Ascending aorta (tissue), 2 donors: ENCODE data around the gene TRIM69. TPM values are rescaled to one million over a fixed set of nuclear protein-coding genes. Genes with fewer than 3 reads are reported as not detected.
"Not testable (repeated sequence)": the region's sequence is repeated elsewhere in the genome, so short reads cannot be mapped to it uniquely, and the experiment has no call there.

Experiments used
- DNase-seq, 2 donors: peaks; one replicate each; pipeline ENCODE4 v3.0.0-alpha.2; 2019; ENCODE audit warnings: low spot score in 2 of 2
- H3K27ac ChIP-seq, 2 donors: fragments of 200-600 bp; sonication (generic); one replicate each; pipeline ENCODE4 v1.5.1; 2016 to 2017; ENCODE audit warnings: mild to moderate bottlenecking in 1 of 2
- H3K27me3 ChIP-seq: fragments of 200-600 bp; sonication (generic); one replicate; pipeline ENCODE4 v1.5.1; 2017
- H3K36me3 ChIP-seq, 2 donors: fragments of 200-600 bp; sonication (generic); one replicate each; pipeline ENCODE4 v1.5.1; 2016
- H3K4me1 ChIP-seq, 2 donors: fragments of 200-600 bp; sonication (generic); one replicate each; pipeline ENCODE4 v1.5.1; 2016 to 2017; ENCODE audit warnings: mild to moderate bottlenecking in 1 of 2
- H3K4me3 ChIP-seq, 2 donors: fragments of 200-600 bp; sonication (generic); one replicate each; pipeline ENCODE4 v1.5.1; 2016 to 2017; ENCODE audit warnings: mild to moderate bottlenecking in 1 of 2
- H3K9me3 ChIP-seq, 2 donors: fragments of 200-600 bp; sonication (generic); one replicate each; pipeline ENCODE4 v1.5.1; 2016
- CTCF ChIP-seq, 3 experiments: fragments of 200-600 bp in 2 of 3; fragments of 450-650 bp in 1 of 3; sonication (generic) in 2 of 3; IDR thresholded peaks; one replicate each; pipeline ENCODE4 v1.5.1; 2016 to 2019; ENCODE audit warnings: antibody characterized with exemption in 3 of 3, mild to moderate bottlenecking in 1 of 3, moderate library complexity in 1 of 3
- intact Hi-C: fragments of 100-400 bp; cut with DNase I; formaldehyde crosslinking; loops from one replicate; pipeline ENCODE4 v1.15.1; 2023
- total RNA-seq: library from RNA; depleted of rRNA; stranded (reverse); fragments of >200 nt; gene quantifications from one replicate; pipeline ENCODE4 v1.1.0, GENCODE V29; 2016

Gene TRIM69
- total RNA-seq, result 40.3 TPM

GRCh38 chr15:44736181-44736765 lies at the start of gene TRIM69:
TSS of gene TRIM69 (plus strand) at chr15:44736528. CDS start at chr15:44736705, 177 bp downstream.
- intact Hi-C loops, result no loop called here
- Histone ChIP-seq H3K36me3 (peaks cover 0 to 6% of the 10 kb centered on the region in 2 donors), H3K4me1 (peaks cover 0 to 7% of the 10 kb centered on the region in 2 donors), H3K27ac (peak within 1 kb of the TSS; percentile 66), H3K9me3 (no peaks in the 10 kb centered on the region), H3K27me3 (no peaks in the 10 kb centered on the region), H3K4me3 (no peak within 1 kb of the TSS)
- DNase-seq, result no peak
- TF ChIP-seq CTCF (IDR thresholded peaks at IDR 0.05), result no peak

- H3K27ac ChIP-seq, H3K4me3 ChIP-seq, H3K4me1 ChIP-seq, intact Hi-C loops, H3K9me3 ChIP-seq, DNase-seq, H3K27me3 ChIP-seq, H3K36me3 ChIP-seq: not testable (repeated sequence)
Measured at GRCh38 chr15:44689318-44689717, 47.0 kb upstream of the TRIM69 start.

- H3K27me3 ChIP-seq, H3K4me1 ChIP-seq, H3K36me3 ChIP-seq, H3K27ac ChIP-seq, DNase-seq, intact Hi-C loops, H3K4me3 ChIP-seq, H3K9me3 ChIP-seq: not testable (repeated sequence)
Measured at GRCh38 chr15:44690245-44690644, 46.1 kb upstream of the TRIM69 start.

- Histone ChIP-seq H3K27me3 (no peaks in the 10 kb centered on the region), H3K27ac (no peak overlapping the region), H3K4me1 (no peaks in the 10 kb centered on the region), H3K4me3 (no peak overlapping the region), H3K9me3 (no peaks in the 10 kb centered on the region), H3K36me3 (no peaks in the 10 kb centered on the region)
- TF ChIP-seq CTCF (IDR thresholded peaks at IDR 0.05), result no peak
- intact Hi-C loops, result no loop called here
- DNase-seq, result no peak
Measured at GRCh38 chr15:44692659-44693058, 43.7 kb upstream of the TRIM69 start.

GRCh38 chr15:44694416-44694815 lies 41.9 kb upstream of the TRIM69 start:
- no peak for DNase-seq
- no peak for TF ChIP-seq CTCF (IDR thresholded peaks at IDR 0.05)
- H3K36me3 ChIP-seq, result no peaks in the 10 kb centered on the region
- no peak overlapping the region for H3K27ac ChIP-seq
- intact Hi-C loops, result no loop called here
- no peaks in the 10 kb centered on the region for H3K27me3 ChIP-seq
- H3K4me3 ChIP-seq, result no peak overlapping the region
- no peaks in the 10 kb centered on the region for H3K4me1 ChIP-seq
- no peaks in the 10 kb centered on the region for H3K9me3 ChIP-seq

- Histone ChIP-seq H3K36me3 (no peaks in the 10 kb centered on the region), H3K27ac (no peak overlapping the region), H3K4me1 (no peaks in the 10 kb centered on the region), H3K27me3 (no peaks in the 10 kb centered on the region), H3K9me3 (peaks cover 0 to 3% of the 10 kb centered on the region in 2 donors), H3K4me3 (no peak overlapping the region)
- no peak for TF ChIP-seq CTCF (IDR thresholded peaks at IDR 0.05)
- no peak for DNase-seq
- intact Hi-C loops, result no loop called here
Measured at GRCh38 chr15:44695294-44695693, 41.0 kb upstream of the TRIM69 start.

- no peak for DNase-seq
- Histone ChIP-seq H3K4me3 (no peak overlapping the region), H3K9me3 (peaks cover 0 to 5% of the 10 kb centered on the region in 2 donors), H3K27ac (no peak overlapping the region), H3K36me3 (no peaks in the 10 kb centered on the region), H3K27me3 (no peaks in the 10 kb centered on the region), H3K4me1 (no peaks in the 10 kb centered on the region)
- TF ChIP-seq CTCF (IDR thresholded peaks at IDR 0.05), result no peak
- intact Hi-C loops, result no loop called here
Measured at GRCh38 chr15:44697014-44697413, 39.3 kb upstream of the TRIM69 start.
